GM18861 (cell line): ENCODE results near the gene UNC13D.
"Not testable (repeated sequence)": the region's sequence is repeated elsewhere in the genome, so short reads cannot be mapped to it uniquely, and the experiment has no call there.

Experiments used
- ATAC-seq: cut with Tn5 transposase; IDR thresholded peaks from one replicate; pipeline ENCODE4 v1.9.1; 2021; ENCODE audit not compliant: unreplicated experiment

UNC13D gene

DNA sequence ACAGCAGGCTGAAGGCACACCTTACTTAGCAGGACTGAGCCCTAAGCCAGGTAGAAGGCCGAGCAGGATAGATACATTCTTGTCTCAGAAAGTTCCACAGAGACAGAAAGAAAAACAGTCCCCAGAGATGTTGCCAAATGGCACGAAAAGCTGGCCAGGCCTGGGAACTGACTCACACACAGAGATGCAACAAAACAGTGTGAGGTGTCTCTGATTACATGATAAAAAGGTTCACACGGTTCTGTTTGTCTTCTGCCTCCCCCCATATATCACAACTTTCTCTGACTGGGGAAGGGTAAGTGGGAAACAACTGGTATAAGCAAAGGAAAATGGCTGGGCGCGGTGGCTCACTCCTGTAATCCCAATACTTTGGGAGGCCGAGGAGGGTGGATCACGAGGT, 9.2 kb upstream of the UNC13D start:
- ATAC-seq: no peak

DNA sequence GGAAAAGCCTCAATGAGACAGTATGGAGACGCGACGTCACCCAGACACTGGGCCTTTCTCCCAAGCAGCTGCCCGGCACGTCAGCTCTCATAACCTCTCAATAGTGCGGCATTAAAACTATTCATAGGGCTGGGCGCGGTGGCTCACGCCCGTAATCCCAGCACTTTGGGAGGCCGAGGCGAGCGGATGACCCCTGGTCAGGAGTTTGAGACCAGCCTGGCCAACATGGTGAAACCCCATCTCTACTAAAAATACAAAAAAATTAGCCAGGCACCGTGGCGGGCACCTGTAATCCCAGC, 7.4 kb upstream of the UNC13D start:
- not testable (repeated sequence) for ATAC-seq

DNA sequence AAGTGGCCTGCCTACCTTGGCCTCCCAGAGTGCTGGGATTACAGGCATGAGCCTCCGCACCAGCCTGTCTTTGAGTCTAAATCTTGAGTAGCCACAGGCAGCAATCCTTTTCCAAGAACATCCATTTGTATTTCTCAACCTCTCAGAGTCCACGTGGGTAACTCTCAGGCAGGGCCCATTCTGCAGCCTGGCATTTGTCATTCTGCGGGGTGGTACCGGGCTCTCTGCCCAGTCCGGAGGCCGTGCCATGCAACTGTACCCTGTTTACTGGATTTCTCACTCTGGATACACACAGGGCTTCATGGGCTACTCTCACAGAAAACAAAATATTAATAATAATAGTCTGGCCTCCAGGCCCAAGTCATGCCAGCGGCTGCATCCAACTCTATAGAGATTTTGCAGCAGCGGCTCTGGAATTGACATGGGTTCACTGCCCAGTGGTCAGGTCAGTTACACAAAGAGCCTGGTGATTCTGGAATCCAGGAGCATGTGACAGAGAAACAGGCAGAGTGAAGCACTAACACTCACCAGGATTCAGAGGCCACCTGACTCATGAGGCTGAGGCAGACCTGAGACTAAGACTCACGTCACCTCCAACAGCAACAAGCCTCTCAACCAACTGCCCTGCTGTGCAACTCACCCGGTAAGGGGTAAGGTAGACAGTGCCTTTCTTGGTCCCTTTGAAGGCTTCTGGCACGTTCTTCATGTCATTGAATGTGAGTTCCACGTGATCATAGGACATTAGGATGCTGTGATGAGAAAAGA, 6.9 kb upstream of the UNC13D start:
- no peak for ATAC-seq

DNA sequence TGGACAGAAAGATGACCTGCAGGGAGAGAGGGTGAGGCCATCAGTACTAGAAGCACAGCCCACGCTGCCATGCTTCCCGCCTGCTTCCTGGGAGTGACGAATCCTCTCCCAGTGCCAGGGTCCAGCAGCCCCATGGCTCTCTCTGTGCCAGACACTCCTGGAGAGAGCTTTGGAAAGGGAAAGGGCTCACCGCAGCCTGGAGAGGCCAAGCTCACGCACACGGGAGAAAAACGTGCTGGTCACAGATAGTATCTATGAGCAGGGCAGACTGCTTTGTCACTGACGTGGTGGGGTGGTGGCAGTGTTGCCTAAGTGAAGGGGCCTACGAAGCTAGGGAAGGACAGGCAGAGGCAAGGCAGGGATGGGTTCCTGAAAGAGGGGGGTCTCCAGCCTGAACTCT, 5.5 kb upstream of the UNC13D start:
- ATAC-seq: no peak

DNA sequence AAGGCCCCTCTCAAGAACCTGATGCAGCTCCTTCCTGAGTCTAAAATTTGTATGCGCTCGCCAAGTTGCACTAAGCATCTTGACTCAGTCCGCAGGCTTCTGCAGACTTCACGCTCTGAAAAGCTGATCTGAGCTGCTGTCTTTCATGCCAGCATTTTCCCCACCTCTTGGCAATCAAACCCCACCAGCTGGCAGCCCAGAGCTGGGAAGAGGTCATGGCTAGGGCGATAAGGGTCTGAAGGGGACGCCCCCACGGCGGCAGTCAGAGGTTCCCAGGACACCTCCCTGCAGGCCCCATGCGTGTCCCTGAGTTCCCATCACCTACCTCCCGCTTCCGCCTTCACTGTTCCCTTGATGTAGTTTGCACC, 5.1 kb upstream of the UNC13D start:
- no peak for ATAC-seq

DNA sequence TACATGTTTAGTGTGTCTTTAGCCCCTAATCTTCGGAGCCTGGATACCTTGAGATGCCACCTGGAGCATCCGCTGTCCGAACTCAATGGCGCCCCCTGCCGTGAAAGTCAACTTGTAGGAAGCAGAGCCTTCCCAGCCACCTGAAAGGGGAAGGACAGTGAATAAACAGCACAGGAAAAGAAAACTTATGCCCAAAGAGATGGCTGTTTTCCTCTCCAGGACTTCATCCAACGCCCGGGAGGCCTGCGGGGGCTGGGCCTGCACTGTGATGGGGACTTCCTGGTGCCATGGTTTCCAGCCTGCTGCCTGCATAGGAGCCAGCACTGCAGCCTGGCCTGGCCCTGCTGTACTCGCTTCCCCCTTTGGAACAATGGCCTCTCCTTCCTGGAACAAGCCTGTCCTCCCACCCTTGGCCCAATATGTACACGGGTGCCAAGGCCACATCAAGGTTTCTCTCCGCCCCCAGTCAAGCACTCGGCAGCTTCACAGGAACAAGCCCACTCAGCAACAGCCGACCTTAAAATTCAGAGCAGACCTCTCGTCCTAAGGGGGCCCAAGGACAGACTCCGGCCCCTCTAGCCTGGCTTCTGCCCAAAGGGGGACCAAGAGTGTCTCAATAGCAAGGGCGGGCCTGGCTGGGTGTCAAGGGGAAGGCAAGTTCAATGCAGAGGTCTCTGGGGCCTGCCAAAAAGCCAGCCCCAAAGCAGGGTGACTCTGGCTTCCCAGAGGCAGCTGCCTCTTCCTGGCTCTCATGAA, 4.5 kb upstream of the UNC13D start:
- ATAC-seq: no peak

DNA sequence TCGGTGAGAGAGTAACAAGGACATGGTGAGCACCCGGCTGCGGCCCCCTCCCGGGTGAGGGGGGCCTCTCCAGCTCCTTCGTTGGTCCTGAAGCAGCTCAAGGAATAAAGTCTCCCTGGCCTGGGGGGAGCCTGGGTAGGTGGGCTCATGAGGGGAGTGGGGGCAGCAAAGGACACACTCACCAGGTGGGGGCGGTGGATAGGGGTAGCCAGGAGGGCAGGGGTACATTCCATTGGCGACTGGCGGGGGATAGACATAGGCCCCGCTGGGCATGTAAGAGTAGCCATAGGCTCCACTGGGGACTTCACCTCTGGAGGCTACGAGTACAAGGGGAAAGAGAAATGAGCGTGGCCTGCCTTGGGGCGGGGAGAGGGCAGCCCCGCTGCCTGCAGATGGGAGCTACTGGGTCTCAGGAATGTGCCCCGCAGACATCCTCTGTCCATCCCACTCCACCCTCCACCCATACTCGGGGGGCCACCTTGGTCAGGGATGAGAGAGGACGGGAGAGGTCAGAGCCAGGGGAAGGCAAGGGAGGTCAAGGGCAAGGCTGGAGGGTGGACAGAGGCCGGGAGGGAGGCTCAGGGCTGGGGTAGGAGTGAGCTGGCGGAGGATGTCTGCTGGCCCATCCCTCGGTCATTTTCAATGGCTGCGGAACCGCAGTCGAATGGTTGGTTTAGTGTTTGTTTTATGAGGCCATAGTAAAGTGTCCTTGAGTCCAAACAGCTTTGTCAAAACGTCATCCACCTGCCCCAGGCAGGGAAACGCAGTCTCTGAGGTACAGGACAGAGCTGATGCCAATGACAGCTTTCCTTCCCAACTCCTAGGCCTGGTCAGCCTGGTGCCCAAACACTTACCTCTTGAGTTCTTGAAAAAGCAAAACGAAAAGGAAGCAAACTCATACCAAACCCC, 3.7 kb upstream of the UNC13D start:
- no peak for ATAC-seq

DNA sequence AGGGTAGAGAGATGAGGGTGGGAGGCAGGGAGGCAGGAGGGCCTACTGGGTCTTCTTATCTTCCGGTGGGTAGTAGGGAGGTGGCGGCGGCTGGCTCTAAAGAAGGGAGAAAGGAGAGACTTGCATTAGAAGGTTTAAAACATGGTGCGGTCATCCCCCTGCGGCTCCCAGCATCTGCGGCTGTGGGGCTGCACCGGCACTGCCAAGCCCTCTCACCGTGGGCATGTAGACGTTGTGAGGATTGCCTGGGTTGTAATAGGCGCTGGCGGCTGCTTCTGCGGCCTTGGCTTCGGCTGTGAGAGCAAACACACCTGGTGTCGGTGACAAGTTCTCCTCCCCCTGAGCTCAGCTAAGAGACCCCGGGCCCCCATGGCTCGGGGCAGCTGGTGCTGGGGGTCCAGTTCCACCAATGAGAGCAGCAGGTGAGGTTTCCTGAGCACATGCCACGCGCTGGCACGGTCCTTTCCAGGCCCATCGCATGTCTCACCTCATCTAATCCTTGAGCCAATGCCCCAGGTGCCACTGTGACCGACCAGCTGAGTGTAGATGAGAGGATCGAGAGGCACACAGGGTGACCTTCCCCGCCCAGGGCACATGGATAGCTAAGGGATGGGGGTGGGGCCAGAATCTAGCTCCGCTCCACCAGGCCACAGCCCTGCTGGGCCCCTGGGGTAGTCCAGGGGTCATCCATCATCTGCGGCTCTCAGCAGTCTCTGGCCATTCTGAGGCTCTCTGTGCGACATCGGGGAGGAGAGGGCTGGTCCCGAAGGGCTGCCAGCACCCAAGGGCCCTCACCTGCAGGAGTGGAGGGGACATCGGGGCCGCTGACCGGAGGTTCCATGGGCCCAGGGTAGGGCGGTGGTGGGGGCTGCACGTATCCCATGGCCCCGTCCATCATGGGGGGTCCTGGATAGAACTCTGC, 2.7 kb upstream of the UNC13D start:
- no peak for ATAC-seq

DNA sequence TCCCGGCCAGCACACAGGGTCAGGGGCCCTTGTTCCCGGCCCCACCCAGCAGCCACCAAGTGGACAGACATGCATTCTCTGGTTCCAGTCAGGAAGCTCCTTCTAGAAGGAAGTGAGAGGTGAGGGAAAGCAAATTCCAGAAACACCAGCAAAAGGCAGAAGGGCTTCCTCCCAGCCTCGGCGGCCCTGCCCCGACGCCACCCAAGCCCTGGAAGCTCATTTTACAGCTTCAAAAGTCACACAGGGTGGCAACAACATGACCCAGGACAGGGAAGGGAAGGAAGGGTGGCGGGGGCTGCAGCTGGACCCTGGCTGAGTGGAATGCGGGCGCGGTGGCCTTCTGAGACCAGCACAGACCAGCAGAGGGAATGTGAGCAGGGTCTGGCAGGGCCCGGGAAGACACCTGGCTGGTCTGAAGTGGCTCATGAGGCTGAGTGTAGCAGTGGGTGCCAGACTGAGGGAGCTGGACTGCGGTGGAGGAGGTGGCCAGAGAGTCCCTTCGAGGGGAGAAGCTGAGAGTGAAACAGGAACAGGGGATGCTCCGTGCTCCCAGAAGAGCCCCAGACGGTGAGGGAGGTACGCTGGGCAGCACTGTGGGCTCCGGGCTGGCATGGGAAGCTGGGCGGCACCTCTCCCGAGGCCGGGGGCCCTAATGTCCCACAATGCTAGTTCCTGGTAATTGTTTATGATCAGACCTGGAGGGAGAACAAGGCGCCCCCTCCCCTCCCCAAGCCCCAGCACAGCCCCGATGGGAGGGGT, 1.9 kb upstream of the UNC13D start:
- ATAC-seq: no peak

DNA sequence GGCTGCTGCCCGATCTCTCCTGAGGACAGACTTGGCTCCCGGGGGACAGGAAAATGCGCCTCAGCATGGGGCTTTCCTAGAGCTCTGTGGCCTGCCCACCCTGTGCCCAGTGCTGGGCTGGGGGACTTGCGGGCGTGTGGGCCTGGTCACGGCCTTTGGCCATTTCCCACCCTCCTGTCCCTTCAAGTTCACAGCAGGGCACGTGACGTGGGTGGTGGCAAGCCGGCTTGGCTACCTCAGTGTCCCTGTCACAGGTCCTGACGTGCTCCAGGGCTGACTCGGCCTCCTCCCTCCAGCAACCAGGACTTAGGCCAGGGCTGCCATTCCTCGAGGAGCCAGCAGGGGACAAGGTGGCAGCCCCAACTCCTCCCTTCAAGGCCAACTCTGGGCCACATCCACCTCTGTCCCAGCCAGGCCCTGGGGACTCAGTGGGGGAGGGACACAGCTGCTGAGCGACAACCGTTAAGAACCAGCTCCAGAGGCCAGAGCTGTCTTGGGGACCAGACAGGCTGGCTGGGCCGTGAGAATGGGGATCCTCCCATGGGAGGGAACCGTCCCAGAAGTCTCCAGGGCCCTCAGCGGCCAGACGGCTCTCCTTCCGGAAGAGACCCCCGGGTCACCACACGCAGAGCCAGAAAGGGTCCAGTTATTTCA, 981 bp upstream of the UNC13D start:
- ATAC-seq: peak; percentile 65

DNA sequence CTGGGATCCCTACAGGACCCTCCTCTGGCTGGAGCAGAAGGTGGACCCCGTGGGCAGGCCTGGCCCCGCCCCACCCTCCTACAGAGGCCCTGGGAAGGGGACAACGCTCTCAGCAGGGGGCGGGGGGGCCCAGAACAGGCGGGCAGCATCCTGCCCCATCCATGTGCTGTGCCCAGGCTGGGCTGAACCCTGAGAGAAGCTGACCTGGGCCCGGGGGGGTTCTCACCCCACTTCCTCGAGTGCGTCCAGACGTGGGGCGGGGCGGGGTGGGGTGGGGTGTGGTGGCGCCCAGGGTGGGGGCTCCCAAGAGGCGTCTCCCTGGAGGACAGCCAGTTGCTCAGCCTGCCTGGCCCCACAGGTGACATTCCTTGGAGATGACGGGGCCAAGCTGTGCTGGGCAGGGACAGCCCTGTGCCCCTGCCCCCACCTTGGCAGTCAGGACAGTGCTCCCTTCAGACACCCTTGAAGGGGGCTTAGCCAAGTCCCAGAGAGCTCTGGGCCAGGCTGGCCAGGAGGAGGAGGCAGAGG, 390 bp upstream of the UNC13D start:
- ATAC-seq: no peak

DNA sequence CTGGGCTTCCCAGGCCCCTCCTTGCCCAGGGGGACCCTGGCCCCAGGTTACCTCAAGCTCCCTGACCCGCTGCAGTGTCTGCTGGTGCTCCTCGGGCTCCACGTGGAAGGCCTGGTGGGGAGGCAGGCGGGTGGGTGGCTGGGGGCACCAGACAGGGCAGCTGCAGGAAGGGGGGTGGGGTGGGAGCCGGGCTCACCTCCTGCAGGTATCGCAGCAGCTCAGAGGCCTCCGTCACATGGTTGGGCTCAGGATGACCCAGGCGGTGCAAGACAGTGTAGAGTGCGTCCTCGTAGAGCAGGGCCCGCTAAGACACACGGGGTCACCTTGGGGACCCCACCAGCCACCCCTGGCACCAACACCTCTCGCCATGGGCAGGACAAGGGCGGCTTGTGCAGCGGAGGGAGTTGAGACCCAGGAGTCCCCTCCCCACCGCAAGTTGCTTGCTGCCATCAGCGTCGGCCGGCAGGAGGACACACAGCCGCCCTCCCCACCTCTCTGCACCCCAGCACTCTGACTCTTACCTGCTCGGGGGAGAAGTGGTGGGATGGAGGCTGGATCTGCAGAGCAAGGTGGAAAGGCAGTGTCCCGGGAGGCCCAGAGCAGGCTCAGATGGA, 1.1 kb downstream of the UNC13D start:
- no peak for ATAC-seq

DNA sequence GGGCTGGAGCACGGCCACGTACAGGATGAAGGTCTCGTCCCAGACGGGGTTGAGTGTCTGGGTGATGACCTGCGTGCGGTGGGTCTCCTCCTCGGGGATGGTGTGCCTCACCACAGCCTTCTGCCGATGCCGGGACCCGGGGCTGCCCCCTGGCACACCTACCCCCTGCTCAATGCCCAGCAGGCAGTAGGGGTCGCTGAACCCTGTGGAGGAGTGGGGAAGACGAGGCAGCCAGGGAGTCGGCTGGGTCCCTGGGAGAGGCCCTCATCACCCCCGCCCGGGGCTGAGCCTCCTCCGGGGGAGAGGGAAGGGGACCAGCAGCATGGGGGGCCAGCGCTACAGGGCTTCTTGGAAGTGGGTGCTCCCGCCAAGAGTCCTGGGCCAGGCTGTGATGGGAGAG, 1.8 kb downstream of the UNC13D start:
- no peak for ATAC-seq

DNA sequence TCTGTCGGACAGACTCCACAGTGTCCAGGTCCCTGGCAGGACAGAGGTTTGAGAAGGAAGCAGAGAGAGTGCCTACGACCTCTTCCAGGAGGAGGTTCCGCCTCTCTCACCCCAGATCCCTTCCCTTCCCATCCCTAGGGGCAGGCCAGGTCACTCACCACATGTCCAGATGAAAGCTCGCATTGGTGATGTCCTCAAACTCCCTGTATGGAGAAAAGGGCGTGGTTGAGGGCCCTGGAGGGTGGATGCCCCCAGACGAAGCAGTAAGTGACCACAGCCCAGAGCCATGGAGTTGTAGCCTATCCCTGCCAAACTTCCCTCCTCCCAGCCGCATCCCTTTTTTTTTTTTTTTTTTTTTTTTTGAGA, 3.4 kb downstream of the UNC13D start:
- ATAC-seq: no peak

DNA sequence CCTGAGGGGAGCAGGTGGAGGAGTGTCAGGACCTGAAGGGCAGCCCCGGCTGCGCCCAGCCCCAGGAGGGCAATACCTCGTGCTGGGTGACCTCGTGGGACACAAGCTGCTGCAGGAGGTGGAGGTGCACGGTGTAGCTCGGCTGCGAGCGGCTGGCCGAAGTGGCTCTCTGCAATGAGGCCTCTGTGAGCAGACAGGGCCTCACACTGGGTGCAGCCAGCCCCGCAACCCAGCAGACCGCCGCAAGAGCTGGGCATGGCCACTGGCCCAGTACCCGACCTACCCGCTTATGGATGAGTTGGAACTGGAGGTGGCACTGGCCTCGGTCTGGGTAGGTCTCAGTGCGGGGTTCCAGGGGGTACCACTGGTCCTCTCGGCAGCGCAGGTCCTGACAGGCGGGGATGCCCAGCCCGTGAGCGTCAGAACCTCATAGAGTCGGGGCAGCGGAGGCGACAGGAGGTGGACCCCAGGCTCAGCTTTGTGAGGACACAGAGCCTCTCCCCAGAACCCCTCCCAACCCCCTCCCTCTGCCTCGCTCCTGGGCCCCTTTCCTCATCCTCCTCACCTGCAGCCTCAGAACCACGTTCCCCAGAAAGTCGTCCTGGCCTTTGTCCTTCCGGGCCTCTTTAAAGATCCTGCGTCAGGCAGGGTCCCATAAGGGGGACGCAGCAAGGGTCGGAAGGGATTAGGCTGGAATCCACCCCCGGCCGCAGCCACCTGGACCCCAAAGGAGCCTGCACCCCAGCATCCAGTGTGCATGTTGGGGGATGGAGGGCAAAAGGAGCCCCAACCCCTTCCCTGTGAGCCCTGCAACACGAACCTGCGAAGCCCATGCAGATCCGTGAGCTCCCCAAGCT, 4.0 kb downstream of the UNC13D start:
- no peak for ATAC-seq

DNA sequence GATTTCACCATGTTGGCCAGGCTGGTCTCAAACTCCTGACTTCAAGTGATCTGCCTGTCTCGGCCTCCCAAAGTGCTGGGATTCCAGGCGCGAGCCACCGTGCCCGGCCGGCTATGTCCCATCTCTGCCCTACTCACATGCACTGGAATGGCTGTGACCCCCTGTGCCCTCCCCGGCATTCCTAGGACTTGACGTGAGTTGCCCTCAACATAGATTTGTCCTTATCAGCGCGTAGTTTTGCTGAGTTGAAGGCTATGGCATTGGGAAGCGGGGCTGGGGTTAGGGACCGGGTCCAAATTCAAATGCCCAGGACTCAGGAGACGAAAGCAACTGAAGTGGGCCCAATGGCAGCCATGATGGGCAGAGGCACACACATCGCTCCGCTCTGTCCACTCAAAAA, 5.8 kb downstream of the UNC13D start:
- ATAC-seq: no peak

DNA sequence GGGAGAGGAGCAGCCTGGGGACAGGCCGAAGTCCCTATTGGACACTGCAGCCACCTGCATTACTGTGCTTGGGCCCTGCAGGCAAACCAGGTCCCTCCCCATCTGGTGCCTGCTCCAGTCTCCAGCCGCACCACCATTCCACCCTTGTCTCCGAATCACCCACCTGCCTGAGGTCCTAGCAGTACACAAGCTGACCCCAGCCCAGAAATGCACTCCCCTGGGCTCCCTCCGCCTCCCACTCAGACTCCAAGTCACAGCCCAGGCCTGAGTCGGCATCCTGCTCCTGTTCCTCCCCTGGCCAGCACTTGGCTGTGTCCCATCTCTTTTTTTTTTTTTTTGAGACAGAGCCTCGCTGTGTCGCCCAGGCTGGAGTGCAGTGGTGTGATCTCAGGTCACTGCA, 6.3 kb downstream of the UNC13D start:
- ATAC-seq: no peak

DNA sequence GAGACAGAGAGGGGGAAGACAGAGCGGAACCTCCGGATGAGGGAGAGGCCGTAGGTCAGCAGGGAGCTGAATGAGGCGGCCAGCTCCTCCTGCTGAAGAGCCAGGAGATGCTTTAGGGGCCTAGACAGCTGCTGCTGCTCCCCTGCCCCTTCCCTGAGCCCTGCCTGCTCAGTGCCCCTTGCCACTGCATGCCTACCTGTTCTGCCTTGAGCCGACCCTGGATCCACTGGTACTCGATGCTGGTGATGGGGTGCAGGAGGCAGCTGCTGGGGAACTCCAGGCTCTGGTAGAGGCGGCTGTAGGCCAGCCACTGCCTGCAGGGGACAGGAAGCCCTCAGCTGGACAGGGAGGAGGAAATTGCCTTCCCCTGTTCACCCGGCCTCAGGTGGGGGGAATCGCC, 7.6 kb downstream of the UNC13D start:
- ATAC-seq: no peak
